Right hindlimb (tissue), 1 donor: ENCODE measurements around the gene ZBTB7C.

Experiments used
- DNase-seq: peaks from one replicate; pipeline ENCODE4 v3.0.0-alpha.2; 2018

ZBTB7C gene

GRCh38 chr18:48158721-48159120 is 250.5 kb downstream of the ZBTB7C start:
- no peak for DNase-seq

- no peak for DNase-seq
Measured at GRCh38 chr18:48157956-48158355, 251.2 kb downstream of the ZBTB7C start.

GRCh38 chr18:48155856-48156255 is 253.3 kb downstream of the ZBTB7C start:
- no peak for DNase-seq

DNA sequence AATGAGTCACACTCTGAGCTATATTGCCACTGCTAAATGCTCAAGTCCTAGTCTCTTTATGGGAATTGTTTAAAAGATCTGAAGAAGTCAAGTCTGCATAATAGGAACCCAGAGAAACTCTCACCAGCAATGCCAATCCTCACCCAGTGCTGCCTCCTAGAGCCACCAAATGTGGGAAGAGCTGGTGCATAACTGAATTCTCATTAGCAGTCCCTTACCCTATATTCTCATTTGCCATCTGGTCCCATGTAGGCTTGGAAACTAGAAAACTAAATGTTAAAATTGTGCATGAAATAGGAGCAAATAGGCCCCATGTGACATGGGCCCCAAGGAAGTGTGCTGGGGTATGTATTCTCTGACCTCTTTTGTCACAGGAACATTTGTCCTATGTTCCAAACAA is 254.4 kb downstream of the ZBTB7C start:
- DNase-seq, result no peak

DNA sequence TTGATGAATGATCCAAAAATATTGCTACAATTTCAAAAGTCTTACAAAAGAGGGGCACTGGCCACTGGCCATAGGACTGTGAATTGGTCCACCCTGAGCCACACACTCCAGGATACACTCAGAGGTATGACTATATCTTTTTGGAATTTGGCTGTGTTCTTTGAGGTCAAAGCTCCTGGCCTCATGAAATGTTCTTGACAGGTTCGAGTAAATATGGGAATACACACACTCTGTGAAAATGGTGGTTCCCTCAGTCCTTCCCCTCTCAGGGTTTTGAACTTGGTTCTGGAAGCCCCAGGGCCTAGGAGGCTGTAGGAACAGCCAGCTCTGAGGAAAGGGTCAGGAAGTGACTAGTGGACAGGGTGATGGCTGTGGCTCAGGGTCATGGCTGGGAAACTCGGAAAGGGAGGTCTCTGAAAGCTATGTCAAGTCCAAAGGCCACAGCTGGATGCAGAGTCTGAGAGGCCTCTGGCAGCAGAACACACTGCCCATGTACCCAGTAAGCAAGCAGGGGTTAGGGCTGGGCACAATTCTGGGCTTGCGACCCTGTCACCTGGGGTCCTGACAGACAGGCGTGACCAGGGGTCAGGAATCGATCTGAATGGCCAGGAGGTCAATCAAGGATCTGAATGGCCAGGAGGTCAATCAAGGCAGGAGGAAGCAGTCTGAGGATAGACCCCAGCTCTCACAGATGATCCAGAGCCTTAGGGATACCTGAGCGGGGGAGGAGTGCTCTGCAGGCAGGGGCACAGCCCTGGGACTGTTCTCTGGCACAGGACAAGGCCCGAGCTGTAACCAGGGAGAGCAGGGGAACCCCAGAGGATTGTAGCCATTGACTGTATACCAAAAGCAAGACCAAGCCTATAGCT is 255.3 kb downstream of the ZBTB7C start:
- DNase-seq, result no peak

- no peak for DNase-seq
Measured at GRCh38 chr18:48152549-48152948, 256.6 kb downstream of the ZBTB7C start.

DNA sequence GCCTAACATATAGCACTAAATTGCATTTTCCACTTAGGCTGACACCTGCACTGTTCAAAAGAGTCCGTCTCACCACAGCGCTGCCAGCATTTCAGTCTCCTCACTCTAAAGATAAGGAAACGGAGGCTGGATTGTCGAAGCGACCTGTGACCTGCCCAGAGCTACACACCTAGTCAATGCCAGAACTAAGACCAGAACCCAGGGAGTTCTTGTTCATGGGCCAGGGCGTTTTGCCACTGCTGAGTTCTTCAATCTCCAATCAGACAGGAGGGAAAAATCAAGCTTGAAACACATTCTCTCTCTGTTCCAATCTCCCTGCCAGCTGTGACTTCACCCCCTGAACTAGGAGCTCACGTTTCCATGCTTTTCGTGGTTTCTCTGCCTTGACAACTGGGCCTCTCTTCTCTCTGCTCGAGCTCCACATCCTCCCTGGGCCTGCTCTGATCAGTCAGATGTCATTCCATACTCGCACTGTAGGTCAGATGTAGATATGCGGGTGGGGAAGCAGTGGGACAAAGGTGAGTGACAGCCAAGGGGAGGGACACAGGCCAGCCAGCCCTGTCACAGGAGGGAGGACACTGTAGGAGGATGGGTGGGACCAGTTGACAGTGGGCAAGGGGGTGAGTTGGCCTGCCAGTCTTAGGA is 257.6 kb downstream of the ZBTB7C start:
- DNase-seq, result peak; percentile 56

GRCh38 chr18:48149020-48149685 is 260.0 kb downstream of the ZBTB7C start:
- no peak for DNase-seq

- DNase-seq, result no peak
Measured at GRCh38 chr18:48142994-48143393, 266.2 kb downstream of the ZBTB7C start.

- DNase-seq, result no peak
Measured at GRCh38 chr18:48142353-48142752, 266.8 kb downstream of the ZBTB7C start.

- DNase-seq, result no peak
Measured at GRCh38 chr18:48140731-48141130, 268.5 kb downstream of the ZBTB7C start.

DNA sequence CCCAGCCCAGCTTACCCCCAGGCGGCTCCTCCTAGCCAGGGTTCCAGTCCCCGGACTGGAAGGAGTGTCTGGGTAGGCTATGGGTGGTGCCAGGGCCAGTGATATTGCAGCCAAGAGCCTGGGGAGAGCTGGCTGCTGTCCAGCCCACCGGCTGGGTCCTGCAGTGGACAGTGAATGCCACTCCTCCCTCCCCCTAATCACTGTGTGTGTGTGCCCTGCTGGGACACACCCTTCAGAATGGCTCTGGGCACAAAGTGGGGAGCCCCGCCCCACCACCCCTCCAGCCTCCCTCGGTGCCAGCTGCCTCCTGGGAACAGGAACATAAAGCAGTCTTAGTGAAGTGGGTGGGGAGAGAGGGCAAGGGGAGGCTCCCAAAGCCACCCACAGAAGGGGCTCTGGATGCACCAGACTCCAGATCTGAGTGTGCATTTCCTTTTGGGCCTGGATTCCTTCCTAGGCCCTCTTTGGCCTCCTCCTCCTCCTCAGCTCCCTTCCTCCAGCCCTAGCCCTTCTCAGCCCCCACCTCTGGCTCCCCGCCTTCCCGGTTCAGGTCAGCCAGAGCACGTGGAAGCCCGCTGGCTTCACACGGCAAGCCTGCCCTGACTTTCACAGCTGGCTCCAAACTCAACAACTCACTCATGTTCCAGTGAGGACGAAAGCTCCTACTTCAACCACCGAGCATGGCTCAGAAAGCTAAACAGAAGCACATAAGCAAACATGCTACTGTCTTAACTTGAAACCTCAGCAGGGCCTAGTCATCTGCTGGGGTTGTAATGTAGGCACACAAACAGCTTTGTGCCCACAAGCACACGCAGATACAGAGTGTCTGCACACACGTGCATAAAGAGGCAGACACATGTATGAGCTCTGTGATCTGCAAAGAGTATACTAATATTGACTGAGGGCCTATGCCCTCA is 269.5 kb downstream of the ZBTB7C start:
- peak; percentile 68 for DNase-seq

DNA sequence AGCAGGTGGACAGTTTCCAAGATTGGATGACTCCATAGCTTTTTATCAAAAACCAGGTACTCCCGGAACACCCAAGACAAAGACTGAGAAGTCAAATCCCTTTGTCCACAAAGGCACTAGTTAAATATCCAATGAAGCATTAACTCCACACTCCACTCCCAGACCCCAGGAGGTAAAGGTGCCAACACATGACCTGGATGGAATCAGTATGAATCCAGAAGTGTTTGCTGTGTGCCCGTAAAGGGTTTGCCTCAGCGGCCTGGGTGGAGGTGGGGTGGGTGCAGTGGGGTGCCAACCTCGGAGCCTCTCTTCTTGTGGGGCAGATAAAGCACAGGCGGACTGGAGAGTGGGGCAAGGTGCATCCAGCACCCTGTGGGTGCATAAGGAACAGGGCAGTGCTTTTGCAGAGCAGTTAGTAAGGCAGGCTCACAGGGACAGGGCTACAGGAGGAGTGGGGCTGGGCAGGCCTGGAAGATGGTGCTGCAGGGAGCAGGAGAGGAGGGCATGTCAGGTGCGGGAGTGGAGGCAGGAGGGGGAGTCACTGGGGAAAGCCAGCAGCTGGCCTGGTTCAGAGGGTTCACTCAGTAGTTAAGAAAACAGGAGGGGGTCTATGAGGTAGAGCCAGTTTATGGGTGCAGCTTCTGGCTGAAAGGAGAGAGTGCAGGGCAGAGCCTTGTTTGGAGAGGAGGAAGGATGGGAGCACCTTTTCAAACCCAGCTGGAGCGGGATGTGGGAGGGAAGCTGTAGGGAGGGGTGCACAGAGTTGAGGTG is 270.3 kb downstream of the ZBTB7C start:
- no peak for DNase-seq

- DNase-seq, result no peak
Measured at GRCh38 chr18:48138210-48138609, 271.0 kb downstream of the ZBTB7C start.

DNA sequence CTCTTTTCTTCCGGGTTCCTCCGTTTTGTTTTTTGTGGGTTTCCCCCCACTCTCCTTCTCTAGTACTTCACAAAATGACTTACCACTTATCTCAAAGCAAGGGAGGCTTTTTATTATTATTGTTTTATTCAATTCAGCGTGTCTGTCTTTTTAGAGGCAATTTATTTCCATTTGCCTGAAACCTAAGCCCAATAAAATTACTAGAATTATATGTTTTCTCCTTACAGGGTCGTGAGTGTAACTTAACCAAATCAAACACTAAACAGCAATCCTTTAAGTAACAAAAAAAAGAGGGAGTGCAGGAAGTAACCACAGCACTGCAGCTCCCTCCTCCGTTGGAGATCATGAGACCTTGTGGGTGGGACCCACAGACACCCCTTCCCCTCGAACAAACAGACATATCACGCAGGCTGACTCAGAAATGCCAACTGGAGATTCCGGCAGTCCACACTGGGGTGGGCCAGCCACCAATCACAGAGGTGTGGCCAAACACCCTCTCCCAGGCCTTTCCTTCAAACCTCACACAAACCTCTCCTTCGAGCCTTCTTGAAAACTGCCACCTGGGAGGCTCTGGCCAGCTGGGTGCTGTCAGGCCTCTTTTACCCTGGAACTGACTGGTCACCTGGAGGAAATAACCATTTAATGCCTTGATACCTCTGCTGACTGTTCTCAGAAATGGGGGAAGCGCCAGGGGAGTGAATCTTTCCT is 271.7 kb downstream of the ZBTB7C start:
- DNase-seq, result no peak

DNA sequence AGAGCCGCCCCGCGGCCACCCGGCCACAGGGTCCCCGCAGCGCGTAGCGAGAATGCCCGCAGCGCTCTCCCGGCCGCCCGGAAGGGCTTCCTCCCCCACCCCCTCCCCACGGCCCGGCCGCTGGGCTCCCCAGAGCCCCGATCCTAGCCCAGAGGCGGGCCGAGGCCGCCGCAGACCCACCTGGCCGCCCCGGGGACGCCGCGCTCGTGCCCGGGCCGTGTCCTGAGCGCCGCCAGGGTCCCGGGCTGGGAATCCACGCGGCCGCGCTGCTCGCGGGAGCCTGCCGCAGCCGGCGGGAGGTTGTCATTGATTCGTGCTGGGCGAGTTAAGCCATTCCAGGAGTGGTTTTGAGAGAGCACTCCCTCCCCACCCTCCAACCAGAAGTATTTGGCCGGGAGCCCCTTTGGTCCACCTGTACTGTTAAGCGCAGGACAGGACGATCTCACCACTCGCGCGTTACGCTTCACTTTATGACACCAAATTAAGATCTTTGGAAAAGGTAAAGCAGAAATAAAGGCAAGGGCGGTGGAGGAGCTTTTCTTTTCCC is 272.3 kb downstream of the ZBTB7C start:
- DNase-seq, result peak; percentile 50

DNA sequence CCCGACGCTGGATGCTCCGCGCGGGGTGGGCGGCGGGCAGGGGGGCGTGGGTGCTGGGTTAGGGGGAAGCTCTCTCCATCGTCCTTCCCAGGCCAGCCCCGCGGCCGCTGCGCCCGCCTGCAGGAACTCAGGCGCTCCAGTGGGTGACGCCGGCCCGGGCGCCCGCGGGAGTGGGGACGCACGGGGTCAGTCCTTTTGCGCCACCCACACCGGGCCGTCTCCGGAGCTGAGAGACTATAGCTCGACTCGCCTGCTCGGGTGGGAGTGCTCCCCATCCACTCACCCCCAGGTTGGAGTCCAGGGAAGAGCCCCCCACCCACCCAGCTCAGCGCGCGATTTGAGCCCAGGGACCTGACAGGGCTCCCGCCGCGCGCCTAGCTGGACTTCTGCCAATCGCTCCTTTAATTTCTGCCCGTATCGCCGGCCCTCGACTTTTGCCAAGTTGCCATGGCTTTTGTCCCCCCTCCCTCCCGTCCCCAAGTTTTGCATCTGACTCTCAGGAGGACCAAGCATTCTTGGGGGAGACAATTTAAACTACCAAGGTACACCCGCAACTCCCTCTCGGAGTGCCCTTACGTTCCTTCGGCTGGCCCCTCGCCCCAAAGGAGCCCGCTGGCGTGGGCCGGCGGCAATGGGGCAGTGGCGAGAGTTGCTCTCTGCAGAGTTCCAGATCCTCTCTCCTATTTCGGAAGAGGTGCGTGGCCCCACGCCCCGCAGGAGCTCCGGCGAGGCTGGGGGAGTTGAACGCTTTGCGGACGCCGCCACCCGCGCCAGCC is 272.9 kb downstream of the ZBTB7C start:
- DNase-seq, result no peak

GRCh38 chr18:48135436-48135966 is 273.7 kb downstream of the ZBTB7C start:
- DNase-seq, result no peak

DNA sequence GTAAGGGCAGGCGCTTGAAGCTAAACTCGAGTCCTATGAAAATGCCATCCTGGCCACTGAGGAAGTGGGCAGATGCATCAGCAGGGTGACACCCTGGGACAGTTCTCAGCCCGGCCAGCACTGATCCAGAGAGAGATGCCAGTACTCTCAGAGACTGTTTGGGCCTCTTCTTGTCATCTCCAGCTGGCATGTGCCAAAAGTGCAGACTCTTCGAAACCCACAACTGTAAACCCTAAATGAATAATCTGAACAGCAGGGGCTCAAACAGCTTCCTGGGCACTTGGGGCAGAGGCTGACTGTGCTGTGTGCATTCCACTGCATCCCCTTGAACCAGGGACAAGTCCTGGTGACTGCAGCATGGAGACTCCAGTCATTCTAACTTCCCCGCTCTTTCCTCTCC is 274.6 kb downstream of the ZBTB7C start:
- no peak for DNase-seq
